ENCODE measurements around the gene ADAM8. TPM values are rescaled to one million over a fixed set of nuclear protein-coding genes. Genes with fewer than 3 reads are reported as not detected.

Gene ADAM8
- total RNA-seq, 3 donors from 2014 or later (not counting 1 experiment from before 2014, with no cell fraction given), result 357 to 682 (median 425) TPM

DNA sequence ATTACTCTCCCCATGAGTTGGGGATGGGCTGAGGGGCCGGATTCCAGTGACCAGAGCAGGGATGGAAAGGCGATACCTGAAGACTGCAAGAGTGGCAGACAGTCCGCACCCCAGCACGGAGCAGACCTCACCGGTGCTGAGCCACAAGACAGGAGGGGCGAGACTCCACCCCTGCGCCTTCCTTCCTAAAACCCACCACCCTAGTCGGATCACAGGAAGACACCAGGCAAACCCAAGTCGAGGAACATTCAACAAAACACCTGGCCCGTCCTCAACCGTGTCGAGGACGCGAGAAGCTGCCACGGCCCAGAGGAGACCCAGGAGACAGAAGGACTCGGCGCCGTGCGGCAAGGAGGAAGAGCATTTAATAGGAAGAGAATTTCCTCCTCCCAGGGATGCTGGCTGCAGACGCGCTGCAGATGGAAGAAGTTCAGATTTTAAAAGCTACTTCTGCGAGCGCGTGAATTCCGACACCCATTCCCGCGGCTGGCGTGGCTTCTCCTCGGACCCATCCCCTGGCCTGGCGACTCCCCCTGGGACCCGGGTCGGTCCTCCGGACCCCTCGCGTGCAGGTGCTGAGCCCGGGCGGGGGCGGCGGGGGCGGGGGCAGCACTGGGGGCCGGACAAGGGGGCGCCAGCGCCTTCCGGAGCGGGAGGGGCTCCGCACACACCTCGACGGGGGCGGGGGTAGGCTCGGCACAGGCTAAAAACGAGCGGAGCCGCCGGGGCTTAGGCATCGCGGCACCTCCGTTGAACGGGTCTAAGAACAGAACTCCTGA, 47.2 kb downstream of the ADAM8 start:
- no peak overlapping the region for H3K27ac Mint-ChIP-seq
- ATAC-seq, result no peak
- peak overlapping the region; percentile 60 for H3K4me3 Mint-ChIP-seq

DNA sequence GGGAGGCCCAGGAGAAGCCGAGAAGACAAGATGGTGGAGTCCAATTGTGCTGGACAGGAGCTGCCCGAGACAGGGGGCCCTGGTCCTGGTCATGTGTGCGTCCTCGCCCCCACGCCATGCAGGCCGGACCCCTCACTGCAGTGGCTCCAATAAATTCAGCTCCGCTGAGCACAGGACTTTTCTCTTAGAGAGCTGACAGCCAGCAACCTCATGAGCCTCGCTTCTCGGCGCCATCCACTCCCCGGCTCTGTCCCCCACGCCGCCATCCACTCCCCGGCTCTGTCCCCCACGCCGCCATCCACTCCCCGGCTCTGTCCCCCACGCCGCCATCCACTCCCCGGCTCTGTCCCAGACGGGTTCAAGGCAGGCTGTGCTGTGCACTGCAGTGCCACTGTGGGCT, 49.4 kb downstream of the ADAM8 start:
- Mint-ChIP-seq H3K4me3 (no peak overlapping the region), H3K27ac (no peak overlapping the region), H3K4me1 (peaks cover 0 to 10% of the 10 kb centered on the region in 2 donors), H3K27me3 (ENCODE audit: low read depth in 2 of 2) (peaks cover 40 to 41% of the 10 kb centered on the region in 2 donors), H3K9me3 (no peaks in the 10 kb centered on the region), H3K36me3 (no peaks in the 10 kb centered on the region)
- intact Hi-C loops (cut with micrococcal nuclease), result no loop called here
- peaks cover 6% of the 10 kb centered on the region for H3K4me1 ChIP-seq (ENCODE audit: control insufficient read depth, insufficient read depth, low read length)
- DNase-seq, result no peak
- ATAC-seq, result no peak
- H3K27me3 ChIP-seq (ENCODE audit: control insufficient read depth, insufficient read depth, low read length), result peaks cover 26% of the 10 kb centered on the region
- no peaks in the 10 kb centered on the region for H3K36me3 ChIP-seq (ENCODE audit: control insufficient read depth, insufficient read depth, low read length)
- H3K4me3 ChIP-seq (ENCODE audit: low read length), result no peak overlapping the region
- H3K9me3 ChIP-seq (ENCODE audit: control insufficient read depth, insufficient read depth, low read length), result no peaks in the 10 kb centered on the region
- TF ChIP-seq, protein P1, sequence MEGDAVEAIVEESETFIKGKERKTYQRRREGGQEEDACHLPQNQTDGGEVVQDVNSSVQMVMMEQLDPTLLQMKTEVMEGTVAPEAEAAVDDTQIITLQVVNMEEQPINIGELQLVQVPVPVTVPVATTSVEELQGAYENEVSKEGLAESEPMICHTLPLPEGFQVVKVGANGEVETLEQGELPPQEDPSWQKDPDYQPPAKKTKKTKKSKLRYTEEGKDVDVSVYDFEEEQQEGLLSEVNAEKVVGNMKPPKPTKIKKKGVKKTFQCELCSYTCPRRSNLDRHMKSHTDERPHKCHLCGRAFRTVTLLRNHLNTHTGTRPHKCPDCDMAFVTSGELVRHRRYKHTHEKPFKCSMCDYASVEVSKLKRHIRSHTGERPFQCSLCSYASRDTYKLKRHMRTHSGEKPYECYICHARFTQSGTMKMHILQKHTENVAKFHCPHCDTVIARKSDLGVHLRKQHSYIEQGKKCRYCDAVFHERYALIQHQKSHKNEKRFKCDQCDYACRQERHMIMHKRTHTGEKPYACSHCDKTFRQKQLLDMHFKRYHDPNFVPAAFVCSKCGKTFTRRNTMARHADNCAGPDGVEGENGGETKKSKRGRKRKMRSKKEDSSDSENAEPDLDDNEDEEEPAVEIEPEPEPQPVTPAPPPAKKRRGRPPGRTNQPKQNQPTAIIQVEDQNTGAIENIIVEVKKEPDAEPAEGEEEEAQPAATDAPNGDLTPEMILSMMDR (IDR thresholded peaks at IDR 0.05), result no peak
- WGBS (ENCODE audit: insufficient coverage), result 87% methylated on average over 21 of the region's 21 CpGs
- no peak overlapping the region for H3K27ac ChIP-seq (ENCODE audit: low read length)

More for the DNA sequence above, 47.2 kb downstream of the ADAM8 start:
- peaks cover 0 to 10% of the 10 kb centered on the region in 2 donors for H3K4me1 Mint-ChIP-seq
- TF ChIP-seq, protein P1 (IDR thresholded peaks at IDR 0.05), result no peak
- intact Hi-C loops (cut with micrococcal nuclease), result no loop called here
- no peak overlapping the region for H3K27ac ChIP-seq (ENCODE audit: low read length)
- WGBS (ENCODE audit: insufficient coverage), result 12% methylated on average over 58 of the region's 58 CpGs
- no peaks in the 10 kb centered on the region for H3K9me3 ChIP-seq (ENCODE audit: control insufficient read depth, insufficient read depth, low read length)
- peaks cover 43 to 50% of the 10 kb centered on the region in 2 donors for H3K27me3 Mint-ChIP-seq (ENCODE audit: low read depth in 2 of 2)
- peaks cover 28% of the 10 kb centered on the region for H3K27me3 ChIP-seq (ENCODE audit: control insufficient read depth, insufficient read depth, low read length)
- DNase-seq, result no peak
- peaks cover 6% of the 10 kb centered on the region for H3K4me1 ChIP-seq (ENCODE audit: control insufficient read depth, insufficient read depth, low read length)
- no peaks in the 10 kb centered on the region for H3K9me3 Mint-ChIP-seq
- no peaks in the 10 kb centered on the region for H3K36me3 Mint-ChIP-seq
- no peak overlapping the region for H3K4me3 ChIP-seq (ENCODE audit: low read length)
- H3K36me3 ChIP-seq (ENCODE audit: control insufficient read depth, insufficient read depth, low read length), result no peaks in the 10 kb centered on the region

DNA sequence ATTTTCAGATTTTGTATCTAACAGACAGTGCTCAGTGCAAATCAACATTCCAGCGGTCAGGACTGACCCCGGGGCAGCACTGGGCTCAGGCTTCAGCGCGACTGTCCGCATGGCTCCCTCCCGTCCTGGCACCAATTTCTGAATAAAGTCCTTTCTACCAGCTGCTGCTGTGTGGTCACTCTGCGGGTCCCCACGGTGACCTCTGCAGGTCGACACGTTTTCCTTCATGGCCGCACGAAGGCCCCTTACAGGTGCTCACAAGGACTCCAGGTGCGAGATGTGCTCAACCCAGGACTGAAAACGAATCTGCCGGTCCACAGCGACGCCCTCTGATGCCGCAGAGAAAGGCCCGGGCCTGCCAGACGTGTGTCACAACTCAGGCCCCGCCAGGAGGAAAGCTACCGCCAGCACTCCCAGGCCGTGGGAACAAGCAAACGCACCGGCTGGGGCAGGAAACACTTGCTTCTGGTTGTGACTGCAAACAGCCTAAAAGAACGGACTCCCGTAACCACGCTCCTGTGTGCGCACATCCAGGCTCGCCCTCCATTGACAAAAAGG, 50.3 kb downstream of the ADAM8 start:
- Mint-ChIP-seq H3K27me3 (ENCODE audit: low read depth in 2 of 2) (peaks cover 37 to 39% of the 10 kb centered on the region in 2 donors), H3K27ac (no peak overlapping the region), H3K4me3 (no peak overlapping the region), H3K36me3 (no peaks in the 10 kb centered on the region), H3K9me3 (no peaks in the 10 kb centered on the region), H3K4me1 (peaks cover 0 to 9% of the 10 kb centered on the region in 2 donors)
- ATAC-seq (no peak), DNase-seq (peak in 1 of 2 donors; percentile 25)
- WGBS (ENCODE audit: insufficient coverage), result 34% methylated on average over 30 of the region's 30 CpGs
- H3K27ac ChIP-seq (ENCODE audit: low read length), result no peak overlapping the region
- no peak overlapping the region for H3K4me3 ChIP-seq (ENCODE audit: low read length)
- H3K36me3 ChIP-seq (ENCODE audit: control insufficient read depth, insufficient read depth, low read length), result no peaks in the 10 kb centered on the region
- peaks cover 6% of the 10 kb centered on the region for H3K4me1 ChIP-seq (ENCODE audit: control insufficient read depth, insufficient read depth, low read length)
- H3K9me3 ChIP-seq (ENCODE audit: control insufficient read depth, insufficient read depth, low read length), result no peaks in the 10 kb centered on the region
- peaks cover 19% of the 10 kb centered on the region for H3K27me3 ChIP-seq (ENCODE audit: control insufficient read depth, insufficient read depth, low read length)
- TF ChIP-seq, protein P1 (IDR thresholded peaks at IDR 0.05), result no peak
- intact Hi-C loops (cut with micrococcal nuclease), result no loop called here

Data from natural killer cell (primary cell).